GM19438 (cell line): ENCODE data around the gene CSF1.
"Not testable (repeated sequence)": the region's sequence is repeated elsewhere in the genome, so short reads cannot be mapped to it uniquely, and the experiment has no call there.

Experiments
- ATAC-seq: cut with Tn5 transposase; IDR thresholded peaks from one replicate; pipeline ENCODE4 v1.9.1; 2021; ENCODE audit warnings: low read depth; ENCODE audit not compliant: unreplicated experiment

The CSF1 gene

GRCh38 chr1:109917768-109918606, 7.3 kb downstream of the CSF1 start:
- no peak for ATAC-seq

- ATAC-seq, result no peak
These were observed 8.0 kb downstream of the CSF1 start for GRCh38 chr1:109918671-109919070.

- no peak for ATAC-seq
These were observed 8.7 kb downstream of the CSF1 start for GRCh38 chr1:109919303-109919702.

- not testable (repeated sequence) for ATAC-seq
These were observed 9.7 kb downstream of the CSF1 start for GRCh38 chr1:109920391-109920790.

- no peak for ATAC-seq
These were observed 11.7 kb downstream of the CSF1 start for GRCh38 chr1:109922326-109922725.

GRCh38 chr1:109923131-109923945, 12.7 kb downstream of the CSF1 start:
- no peak for ATAC-seq

GRCh38 chr1:109923946-109924275, 13.3 kb downstream of the CSF1 start:
- no peak for ATAC-seq

GRCh38 chr1:109924316-109924715, 13.7 kb downstream of the CSF1 start:
- no peak for ATAC-seq

GRCh38 chr1:109925159-109925990, 14.7 kb downstream of the CSF1 start:
- no peak for ATAC-seq

- no peak for ATAC-seq
These were observed 16.1 kb downstream of the CSF1 start for GRCh38 chr1:109926662-109927300.

GRCh38 chr1:109927356-109927755, 16.7 kb downstream of the CSF1 start:
- ATAC-seq, result no peak

GRCh38 chr1:109927911-109928321, 17.3 kb downstream of the CSF1 start:
- no peak for ATAC-seq

- no peak for ATAC-seq
These were observed 18.0 kb downstream of the CSF1 start for GRCh38 chr1:109928591-109929111.

- no peak for ATAC-seq
These were observed 18.5 kb downstream of the CSF1 start for GRCh38 chr1:109929170-109929569.

GRCh38 chr1:109929588-109930251, 19.1 kb downstream of the CSF1 start:
- ATAC-seq, result no peak

GRCh38 chr1:109930252-109930993, 19.8 kb downstream of the CSF1 start:
- ATAC-seq, result no peak

GRCh38 chr1:109931189-109931731, 20.6 kb downstream of the CSF1 start:
- no peak for ATAC-seq

- ATAC-seq, result no peak
These were observed 21.4 kb downstream of the CSF1 start for GRCh38 chr1:109931911-109932636.
